RPMI7951 (cell line): Measurements from ENCODE around the gene ZNF229. TPM values are rescaled to one million over a fixed set of nuclear protein-coding genes. Genes with fewer than 3 reads are reported as not detected.
A peak's percentile ranks its signal among the peaks of the same experiment; 100 is the strongest.
"Not testable (repeated sequence)": the region's sequence is repeated elsewhere in the genome, so short reads cannot be mapped to it uniquely, and the experiment has no call there.

Source experiments
- DNase-seq: peaks from one replicate; pipeline ENCODE4 v3.0.0-alpha.2; 2012; ENCODE audit warnings: low read depth
- total RNA-seq: library from RNA; depleted of rRNA; stranded (reverse); fragments of >200 nt; shearing (Covaris generic); gene quantifications from 2 replicates; pipeline ENCODE4 v1.2.3, GENCODE V29; 2014; rRNA removed

ZNF229 gene
- total RNA-seq, result 3.8 and 6.1 TPM in 2 replicates

DNA sequence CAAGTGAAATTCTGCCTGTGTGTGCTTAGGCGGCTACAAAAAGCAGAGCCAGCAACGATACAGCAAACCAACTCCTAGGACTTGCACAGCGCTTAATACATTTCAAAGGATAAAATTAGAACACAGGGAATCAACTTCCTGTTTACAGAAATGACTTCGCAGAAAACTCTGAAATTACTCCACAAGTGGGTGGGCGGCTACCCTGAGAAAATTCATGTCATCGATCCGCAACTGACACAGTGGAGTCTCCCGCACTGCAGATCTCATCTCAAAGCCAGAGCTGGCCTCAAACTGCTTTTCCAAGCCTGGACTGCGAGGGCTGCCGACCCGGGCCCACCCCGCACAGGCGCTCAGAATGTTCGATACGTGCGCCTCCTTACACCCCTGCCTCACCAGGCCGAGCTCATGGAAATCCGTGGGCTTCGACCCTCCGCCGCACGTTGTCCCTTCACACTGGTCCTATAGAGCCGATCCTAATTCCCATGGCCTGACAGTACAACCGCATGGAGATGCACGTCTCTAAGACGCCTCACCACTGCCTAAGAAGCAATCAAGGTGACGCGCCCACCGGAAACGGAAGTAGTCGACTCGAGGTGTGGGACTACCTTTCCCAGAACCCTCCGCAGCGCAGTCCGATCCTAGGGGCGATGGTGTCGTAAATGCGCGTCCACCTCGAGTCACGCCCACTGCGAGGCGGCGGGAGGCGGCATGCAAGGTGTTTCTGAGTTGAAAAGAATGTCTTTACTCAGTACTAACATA, at the start of gene ZNF229:
Gene ZNF229 (minus strand): TSS at position 557 of the 759 bp plus-strand sequence. CDS start 5,625 bp downstream, outside the sequence.
- peak; percentile 92 for DNase-seq

DNA sequence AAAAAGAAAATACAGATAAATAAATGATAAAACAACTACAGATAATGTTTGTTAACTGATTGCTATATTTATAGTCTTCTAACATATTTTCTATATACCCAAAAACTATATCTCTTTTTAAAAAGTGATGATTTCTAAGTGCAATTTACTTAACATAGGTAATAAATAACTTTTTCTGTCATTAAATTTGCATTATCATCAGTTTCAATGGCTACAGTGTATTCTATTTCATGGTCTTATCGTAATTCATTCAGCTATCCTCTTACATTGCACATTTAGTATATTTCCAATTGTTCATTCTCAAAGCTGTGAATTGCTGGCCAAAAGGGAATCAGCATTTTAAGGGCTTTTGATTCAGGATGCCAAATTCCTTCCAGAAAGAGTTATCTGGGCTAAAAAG, 48.4 kb upstream of the ZNF229 start:
- no peak for DNase-seq

DNA sequence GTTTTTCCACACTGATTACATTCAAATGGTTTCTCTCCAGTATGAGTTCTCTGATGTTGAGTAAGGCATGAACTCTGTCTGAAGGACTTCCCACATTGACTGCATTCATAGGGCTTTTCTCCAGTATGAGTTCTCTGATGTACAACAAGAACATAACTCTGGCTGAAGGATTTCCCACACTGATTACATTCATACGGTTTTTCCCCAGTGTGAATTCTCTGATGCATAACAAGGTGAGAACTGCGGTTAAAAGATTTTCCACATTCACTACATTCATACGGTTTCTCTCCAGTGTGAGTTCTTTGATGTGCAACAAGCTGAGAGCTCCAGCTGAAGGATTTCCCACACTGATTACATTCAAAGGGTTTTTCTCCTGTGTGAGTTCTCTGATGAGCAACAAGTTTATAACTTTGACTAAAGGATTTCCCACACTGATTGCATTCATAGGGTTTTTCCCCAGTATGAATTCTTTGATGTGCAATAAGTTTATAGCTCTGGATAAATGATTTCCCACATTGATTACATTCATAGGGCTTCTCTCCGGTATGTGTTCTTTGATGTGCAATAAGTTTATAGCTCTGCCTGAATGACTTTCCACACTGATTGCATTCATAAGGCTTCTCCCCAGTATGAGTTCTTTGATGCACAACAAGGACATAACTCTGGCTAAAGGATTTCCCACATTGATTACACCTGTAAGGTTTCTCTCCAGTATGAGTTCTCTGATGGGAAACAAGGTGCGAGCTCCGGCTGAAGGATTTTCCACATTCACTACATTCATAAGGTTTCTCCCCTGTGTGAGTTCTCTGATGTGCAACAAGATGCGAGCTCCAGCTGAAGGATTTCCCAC, 28.5 kb upstream of the ZNF229 start:
- peak; percentile 40 for DNase-seq

DNA sequence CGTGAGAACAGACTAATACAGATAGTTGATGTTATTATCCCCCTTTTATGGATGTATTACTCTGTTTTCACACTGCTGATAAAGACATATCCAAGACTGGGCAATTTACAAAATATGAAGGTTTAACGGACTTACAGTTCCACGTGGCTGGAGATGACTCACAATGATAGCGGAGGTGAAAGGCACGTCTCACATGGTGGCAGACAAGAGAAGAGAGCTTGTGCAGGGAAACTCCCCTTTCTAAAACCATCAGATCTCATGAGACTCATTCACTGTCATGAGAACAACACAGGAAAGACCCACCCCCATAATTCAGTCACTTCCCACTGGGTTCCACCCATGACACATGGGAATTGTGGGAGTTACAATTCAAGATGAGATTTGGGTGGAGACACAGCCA, 20.5 kb upstream of the ZNF229 start:
- DNase-seq, result not testable (repeated sequence)

DNA sequence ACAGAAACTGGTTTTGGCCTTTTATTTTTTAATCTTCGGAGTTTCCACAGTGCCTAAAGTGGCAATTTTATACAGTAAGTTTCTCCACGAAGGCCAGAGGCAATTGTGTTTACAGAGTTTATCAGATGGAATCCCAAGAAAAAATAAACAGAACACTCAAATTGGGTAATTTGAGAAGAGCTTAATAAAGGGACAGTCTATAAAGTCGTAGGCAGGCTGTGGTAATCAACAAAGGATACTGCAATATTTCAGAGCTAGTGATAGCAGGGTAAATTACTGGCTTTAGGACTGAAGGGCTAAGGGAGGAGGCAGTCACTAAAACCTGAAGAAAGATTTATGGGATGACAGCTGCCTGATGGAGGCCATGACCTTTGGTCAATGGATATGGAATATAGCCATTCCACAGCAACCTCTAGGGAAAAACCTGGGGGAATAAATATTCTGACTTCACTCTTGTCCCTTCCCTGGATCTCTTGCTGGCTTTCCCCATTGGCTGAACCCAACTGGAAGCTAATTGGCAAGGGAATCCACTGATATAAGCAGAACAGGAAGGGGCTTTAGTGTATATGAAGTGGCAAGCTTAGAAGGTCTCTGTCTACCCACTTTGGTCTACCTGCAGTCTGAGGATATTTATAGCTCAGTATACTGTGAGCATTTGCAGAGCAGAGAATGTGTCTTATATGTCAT, 14.5 kb upstream of the ZNF229 start:
- DNase-seq, result not testable (repeated sequence)

DNA sequence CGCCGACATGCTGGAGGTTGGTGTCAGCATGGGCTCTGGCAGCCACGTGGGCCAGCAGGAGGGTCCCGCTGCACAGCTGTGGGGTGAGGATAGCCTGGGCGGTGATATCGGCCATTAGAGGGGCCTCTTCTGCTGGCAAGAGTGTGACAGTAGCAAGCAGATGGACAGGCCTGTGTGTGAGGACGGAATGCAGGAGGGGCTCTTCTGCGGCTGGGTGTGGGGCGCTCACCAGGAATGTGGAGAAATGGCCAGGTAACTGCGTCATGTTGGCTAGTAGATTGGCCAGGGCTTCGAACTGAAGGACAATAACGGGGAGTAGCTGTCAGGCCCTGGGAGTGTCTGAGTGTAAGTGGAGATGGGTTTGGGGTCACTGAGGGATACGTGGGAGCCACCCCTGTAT, 7.7 kb upstream of the ZNF229 start:
- DNase-seq, result not testable (repeated sequence)

DNA sequence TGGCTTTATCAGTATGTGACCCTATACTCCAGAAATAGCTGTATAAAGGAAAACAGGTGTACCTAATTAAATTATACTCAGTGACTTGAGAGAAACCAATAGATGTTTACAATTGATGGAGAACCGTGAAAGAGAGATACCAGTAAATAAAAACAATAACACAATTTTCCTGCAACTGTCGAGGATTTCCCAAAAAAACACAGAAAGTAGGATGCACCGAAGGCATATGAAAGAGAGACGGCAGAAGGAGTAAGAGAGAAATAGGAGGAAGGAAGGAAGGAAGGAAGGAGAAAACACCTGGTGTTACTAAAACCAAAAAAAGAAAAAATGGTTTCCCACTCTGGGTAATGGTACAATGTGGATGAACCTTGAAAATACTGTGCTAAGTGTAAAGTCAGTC, 6.8 kb upstream of the ZNF229 start:
- peak; percentile 34 for DNase-seq

DNA sequence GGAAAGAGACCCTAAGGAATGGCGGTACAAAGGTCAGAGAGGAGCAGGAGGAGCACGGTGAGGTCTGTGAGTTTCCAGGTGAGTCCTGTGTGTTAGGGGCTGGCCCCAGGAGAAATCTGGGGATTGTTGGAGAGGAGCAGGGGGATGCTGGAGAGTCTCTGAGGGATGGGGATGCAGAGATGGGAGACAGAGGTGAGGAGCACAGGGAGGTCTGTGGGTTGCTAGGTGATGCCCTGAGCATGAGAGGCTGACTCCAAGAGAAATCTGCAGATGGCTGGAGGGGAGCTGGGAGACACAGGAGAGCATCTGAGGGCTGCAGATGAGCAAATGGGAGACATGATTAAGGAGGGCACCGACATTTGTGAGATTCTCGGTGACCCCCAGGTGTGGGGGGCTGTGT, 4.1 kb upstream of the ZNF229 start:
- DNase-seq, result no peak

DNA sequence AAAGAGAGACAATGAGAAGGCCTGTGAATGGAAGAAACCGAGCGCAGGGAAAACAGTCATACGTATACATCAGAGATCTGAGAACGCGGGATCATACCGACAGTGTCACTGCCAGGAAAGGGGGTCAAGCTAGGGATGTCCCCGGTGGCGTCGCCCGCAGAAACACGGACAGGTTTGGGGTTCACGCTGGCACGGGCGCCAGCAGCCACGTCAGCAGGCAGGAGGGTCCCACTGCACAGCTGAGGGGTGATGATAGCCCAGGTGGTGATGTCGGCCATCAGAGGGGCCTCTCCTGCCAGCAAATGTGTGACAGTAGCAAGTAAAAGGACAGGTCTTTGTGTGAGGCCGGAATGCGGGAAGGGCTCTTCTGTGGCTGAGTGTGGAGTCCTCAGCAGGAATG, 3.4 kb upstream of the ZNF229 start:
- no peak for DNase-seq

DNA sequence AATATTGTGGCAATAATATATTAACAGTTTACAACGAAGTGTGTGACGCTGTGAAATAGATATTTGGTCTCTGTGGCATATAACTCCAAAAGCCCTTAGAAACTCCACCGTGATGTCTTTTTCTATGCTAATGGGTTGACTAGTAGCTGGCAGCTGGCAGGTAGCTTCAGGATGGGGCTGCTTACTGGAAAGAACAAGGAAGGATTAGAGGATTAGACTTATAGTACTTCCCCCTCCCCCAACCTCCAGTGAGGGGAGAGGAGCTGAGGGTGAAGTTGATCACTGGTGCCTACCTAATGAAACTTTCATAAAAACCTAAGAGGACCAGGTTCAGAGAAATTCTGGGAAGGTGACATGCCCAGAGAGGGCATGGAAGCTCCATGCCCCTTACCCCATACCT, 9.8 kb downstream of the ZNF229 start:
- no peak for DNase-seq

DNA sequence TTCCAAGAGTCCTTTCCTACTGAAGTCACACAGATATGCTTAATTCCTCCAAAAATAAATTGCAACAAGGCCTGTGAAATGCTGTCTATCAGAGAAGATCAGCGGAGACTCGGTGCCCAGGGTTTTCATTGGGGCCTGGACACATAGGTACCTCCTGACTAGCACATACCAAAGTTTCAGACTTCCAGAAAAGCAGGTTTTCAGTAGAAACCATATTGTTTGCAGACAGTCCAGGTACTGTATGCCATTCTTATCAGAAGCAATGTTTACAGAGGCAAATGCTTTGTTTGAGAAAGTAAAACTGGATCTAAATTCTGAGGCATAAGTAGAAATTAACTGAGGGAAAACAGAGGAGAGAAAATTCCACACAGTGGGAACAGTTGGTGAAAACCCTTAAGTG, 12.8 kb downstream of the ZNF229 start:
- DNase-seq, result no peak

DNA sequence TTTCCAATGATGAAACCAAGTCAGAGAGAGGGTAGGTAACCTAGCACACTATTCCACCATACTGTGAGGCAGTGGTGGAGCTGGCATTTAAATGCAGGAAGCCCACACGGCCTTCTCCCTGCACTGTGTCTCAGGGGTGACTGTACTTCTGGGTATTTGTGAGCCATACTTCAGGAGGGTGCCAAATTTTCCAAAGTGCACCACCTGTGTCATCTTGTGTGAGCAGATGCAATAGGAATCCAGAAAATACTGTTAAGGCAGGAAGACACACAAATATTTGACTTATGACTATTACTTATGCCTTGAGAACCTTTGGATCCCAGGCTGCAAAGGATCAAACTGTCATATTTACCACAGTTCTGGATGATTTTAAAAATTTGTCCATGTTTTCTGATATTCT, 17.3 kb downstream of the ZNF229 start:
- DNase-seq, result no peak

DNA sequence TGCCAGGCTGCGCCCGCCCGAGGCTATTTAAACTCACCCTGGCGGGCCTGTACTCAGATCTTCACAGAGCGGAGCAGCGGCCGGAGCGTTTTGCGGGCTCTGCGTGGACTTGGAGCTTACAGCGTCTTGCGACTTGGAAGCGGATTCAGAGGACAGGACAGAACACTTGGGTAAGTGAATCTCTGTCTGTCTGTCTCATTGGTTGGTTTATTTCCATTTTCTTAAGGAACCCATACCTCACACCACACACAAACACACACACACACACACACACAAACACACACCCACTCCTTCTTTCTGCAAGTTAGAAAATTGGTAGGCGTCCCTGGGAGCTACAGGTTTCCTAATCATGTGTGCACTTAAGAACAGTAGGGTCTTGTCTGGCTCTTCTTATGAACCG, 32.7 kb downstream of the ZNF229 start:
- DNase-seq, result peak; percentile 40

DNA sequence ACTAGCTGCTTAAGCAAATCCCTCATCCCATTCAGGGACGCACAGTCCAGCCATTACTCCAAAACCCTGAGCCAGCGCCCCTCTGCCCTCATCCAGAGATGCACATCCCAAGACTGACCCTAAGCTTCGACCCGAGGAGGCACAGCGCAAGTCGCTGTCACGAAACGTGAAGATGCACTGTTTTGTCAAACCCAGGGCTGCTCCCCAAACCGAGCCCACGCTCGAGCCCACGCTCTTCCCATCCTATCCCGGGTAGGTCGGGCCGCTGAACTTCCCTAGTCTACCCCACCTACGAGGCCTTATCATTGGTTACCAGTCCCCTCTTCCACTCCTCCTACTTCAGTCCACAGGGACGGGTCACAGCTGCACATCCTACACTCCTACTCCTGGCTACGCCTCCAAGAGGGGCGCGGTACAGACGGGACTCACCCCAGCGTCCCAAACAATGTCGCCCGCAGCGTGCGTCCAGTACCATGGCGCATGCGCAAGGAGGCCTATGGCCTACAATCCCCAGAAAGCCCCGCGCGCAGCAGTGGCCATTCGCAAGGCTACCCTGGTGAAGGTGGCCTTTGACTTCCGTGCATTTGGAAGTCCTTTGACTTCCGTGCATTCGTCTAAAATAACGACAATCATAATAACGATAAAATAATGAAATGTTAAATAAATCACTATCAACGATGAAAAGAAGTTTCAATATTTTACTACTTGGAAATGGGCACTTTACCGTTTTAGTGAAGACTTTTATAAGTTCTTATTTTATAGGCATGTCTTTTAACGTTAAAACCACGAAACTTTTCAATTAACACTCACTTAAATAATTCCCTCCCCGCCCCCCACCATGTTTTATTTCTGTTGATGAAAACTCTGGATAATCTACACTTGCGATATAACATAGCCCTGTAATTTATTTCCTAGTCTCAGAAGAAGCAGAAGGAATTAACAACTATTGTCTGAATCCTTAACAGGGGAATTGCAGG, 46.8 kb downstream of the ZNF229 start, which contains the start of gene ZNF285:
Gene ZNF285 (minus strand): TSS at position 470 of the 977 bp plus-strand sequence. CDS start 4,395 bp downstream, outside the sequence.
- peak; percentile 97 for DNase-seq

DNA sequence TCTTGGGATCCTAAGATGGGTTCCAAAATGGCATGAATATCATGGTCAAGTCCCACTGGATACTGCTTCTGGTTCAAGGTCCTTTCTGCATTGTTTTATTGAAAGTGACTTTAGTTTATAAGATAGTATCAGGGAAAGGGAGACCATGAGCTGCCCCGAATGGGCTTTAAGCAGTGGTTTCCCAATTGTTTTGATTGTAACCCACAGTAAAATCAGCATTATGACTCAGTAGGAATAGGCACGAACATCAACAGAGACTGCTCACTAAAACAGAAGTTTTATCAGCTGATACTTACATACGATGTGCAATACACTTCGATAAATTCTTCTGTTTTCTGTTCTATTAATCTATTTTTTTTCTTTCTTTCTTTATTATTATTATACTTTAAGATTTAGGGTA, 59.0 kb downstream of the ZNF229 start:
- not testable (repeated sequence) for DNase-seq

Other genes starting within 250 kb of the ZNF229 start
- 18.6 and 23.3 TPM in 2 replicates for gene ZNF227, start 235.9 kb downstream of the ZNF229 start, total RNA-seq
- 0.98 and 1.2 TPM in 2 replicates for gene ZNF233, start 188.6 kb downstream of the ZNF229 start, total RNA-seq
- 4.5 and 5.0 TPM in 2 replicates for gene ZNF235, start 143.4 kb downstream of the ZNF229 start, total RNA-seq
- 6.2 TPM in 2 replicates for gene ZNF112, start 91.8 kb downstream of the ZNF229 start, total RNA-seq
- 3.1 and 3.8 TPM in 2 replicates for gene ZNF285, start 46.9 kb downstream of the ZNF229 start, total RNA-seq
- gene ZNF180, start 52.0 kb upstream of the ZNF229 start, total RNA-seq, result 10.7 and 11.7 TPM in 2 replicates
- gene CEACAM20, start 81.2 kb upstream of the ZNF229 start, total RNA-seq, result not detected in 2 replicates
- not detected in 2 replicates for gene IGSF23, start 165.1 kb upstream of the ZNF229 start, total RNA-seq
- 34.2 and 35.7 TPM in 2 replicates for gene PVR, start 195.4 kb upstream of the ZNF229 start, total RNA-seq
- gene CEACAM19, start 223.0 kb upstream of the ZNF229 start, total RNA-seq, result 0.12 and 0.20 TPM in 2 replicates